GM19238 (cell line): ENCODE measurements around the gene USP32.
"Not testable (repeated sequence)": the region's sequence is repeated elsewhere in the genome, so short reads cannot be mapped to it uniquely, and the experiment has no call there.

Source experiments
- DNase-seq: peaks from one replicate; pipeline ENCODE4 v3.0.0; 2011; ENCODE audit warnings: low spot score; ENCODE audit not compliant: insufficient read length

USP32 gene

DNA sequence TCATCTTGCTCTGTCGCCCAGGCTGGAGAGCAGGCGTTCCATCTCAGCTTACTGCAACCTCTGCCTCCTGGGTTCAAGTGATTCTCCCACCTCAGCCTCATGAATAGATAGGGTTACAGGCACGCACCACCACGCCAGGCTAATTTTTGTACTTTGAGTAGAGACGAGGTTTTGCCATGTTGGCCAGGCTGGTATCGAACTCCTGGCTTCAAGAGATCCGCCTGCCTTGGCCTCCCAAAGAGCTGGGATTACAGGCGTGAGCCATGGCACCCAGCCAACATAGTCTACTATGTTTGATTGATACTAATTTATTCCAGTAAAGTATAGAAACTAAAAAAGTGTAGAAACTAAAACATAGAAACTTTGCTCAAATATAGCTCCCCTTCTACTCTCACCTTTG, 147.3 kb downstream of the USP32 start:
- DNase-seq, result no peak

- no peak for DNase-seq
Measured at GRCh38 chr17:60240290-60240689, 151.6 kb downstream of the USP32 start.

DNA sequence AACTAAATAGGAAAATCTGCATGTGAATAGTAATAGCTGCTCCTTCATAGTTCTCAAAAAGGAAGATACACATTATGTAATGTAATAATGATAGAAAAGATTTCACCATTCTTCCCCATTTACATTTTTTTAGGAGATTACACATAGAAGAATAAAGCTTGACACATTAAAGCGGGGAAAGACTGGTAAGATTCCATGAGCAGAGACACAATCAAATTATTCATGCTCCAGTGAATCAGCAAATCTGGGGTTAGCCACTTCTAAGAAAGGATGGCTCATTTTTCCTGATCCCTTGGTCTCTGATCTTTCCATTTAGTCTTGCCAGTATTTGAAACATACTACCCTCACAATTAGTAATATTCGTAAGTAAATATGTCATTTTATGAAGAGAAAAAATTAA, 160.2 kb downstream of the USP32 start:
- DNase-seq, result no peak

DNA sequence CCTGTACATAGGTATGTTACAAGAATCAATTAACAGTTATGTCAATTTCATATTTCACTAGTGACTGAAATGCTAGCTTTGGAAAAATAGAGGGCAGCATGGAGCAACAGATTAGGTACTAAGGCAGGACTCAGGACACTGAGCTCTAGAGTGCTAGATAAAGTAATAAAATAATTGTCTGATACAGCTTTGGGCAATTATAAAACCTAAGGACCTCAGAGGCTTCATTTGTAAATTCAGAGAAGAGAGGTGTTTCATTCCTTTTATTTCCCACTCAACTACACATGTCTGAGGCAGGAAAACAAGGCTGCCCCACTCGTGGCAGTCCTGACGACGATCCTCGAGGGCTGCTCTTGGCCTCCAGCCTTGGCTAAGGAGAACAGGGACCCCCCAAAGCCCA, 160.7 kb downstream of the USP32 start:
- no peak for DNase-seq

GRCh38 chr17:60230358-60230757, 161.6 kb downstream of the USP32 start:
- DNase-seq, result no peak

DNA sequence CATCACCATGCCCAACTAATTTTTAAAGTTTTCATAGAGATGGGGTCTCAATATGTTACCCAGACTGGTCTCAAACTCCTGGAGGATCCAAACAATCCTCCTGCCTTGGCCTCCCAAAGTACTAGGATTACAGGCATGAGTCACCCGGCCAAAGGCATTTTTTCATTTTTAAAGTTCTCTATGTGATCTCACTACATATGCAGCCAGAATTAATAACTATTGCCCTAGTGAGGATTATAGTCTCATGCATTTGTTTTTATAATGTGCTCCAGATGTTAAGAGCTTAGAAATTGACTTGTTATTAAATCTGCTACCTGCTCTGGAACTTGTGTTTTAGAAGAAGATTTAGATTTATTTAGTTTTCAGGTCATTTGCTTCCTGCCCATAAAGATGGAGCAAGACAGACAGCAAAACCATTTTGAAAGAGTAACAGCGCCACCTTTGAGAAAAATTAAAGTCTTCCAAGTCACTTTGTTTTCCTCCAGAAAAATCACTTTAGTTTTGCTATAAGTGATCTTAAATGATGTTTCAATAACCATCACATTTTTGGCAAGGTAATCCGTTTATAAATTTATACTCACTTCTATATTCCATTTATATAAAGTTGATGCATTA, 162.6 kb downstream of the USP32 start:
- DNase-seq, result no peak

DNA sequence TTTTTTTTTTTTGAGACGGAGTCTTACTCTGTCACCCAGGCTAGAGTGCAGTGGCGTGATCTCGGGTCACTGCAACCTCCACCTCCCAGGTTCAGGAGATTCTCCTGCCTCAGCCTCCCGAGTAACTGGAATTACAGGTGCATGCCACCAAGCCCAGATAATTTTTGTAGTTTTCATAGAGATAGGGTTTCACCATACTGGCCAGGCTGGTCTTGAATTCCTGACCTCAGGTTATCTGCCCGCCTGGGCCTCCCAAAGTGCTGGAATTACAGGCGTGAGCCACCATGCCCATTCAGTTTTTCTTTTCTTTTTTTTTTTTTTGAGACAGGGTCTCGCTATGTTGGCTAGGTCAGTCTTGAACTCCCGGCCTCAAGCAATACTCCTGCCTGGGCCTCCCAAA, 164.7 kb downstream of the USP32 start:
- DNase-seq, result not testable (repeated sequence)

GRCh38 chr17:60224064-60224463, 167.9 kb downstream of the USP32 start:
- no peak for DNase-seq

DNA sequence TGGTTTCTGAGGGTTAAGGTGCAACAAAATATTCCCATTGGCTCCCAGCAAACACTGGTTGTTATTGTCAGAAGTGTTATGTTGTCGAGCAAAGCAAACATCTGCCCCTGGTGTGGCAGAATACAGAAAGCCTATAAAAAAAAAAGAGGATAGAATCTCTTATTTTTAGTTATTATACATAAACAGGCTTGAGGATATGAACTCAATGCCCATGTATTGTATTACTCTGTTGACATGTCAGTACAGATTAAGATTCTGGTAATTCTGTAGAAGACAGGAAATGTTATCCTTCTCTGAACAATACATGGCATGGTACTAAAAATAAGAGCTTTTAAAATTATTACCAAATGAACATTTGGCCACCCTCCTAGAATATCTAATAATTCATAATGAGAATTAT, 168.5 kb downstream of the USP32 start:
- no peak for DNase-seq

- not testable (repeated sequence) for DNase-seq
Measured at GRCh38 chr17:60218774-60219173, 173.2 kb downstream of the USP32 start.

GRCh38 chr17:60215895-60216294, 176.0 kb downstream of the USP32 start:
- DNase-seq, result not testable (repeated sequence)

GRCh38 chr17:60211282-60211681, 180.7 kb downstream of the USP32 start:
- DNase-seq, result not testable (repeated sequence)

DNA sequence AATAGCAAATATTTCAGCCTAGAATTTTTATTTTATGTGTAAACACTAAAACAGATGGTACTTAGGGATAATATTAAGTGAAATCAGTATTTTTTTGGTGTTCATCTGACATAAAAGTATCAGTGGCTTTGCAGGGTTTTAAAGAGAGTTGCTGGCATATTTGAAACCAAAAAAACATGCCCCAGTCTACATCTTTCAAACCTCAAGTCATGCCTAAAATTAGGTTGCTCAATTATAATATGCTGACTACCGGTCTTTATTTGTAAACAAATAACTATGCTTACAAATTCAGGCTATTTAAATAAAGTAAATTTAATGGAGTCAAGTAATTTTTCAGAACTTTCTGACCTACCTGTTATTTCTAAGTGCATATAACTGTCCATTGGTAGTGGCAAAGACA, 183.6 kb downstream of the USP32 start:
- not testable (repeated sequence) for DNase-seq

GRCh38 chr17:60205782-60206181, 186.2 kb downstream of the USP32 start:
- not testable (repeated sequence) for DNase-seq

- not testable (repeated sequence) for DNase-seq
Measured at GRCh38 chr17:60198630-60199029, 193.3 kb downstream of the USP32 start.

GRCh38 chr17:60194141-60194540, 197.8 kb downstream of the USP32 start:
- not testable (repeated sequence) for DNase-seq

DNA sequence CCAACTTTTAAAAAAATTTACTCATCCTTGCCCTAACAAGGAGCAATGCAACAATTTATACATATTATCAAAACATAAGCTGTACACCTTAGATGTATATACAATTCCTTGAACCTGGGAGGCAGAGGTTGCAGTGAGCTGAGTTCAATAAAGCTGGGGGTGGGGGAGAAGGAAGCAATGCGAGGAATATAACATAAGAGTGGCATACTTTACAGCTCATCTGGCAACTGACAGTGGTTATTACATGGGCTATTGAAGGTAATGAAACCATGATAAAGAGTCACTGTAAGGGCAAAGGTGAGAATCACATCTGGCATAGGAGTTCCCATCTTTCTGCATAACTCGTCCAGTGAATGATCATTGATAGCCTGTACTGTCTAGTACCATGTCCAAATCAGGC, 198.5 kb downstream of the USP32 start:
- no peak for DNase-seq

DNA sequence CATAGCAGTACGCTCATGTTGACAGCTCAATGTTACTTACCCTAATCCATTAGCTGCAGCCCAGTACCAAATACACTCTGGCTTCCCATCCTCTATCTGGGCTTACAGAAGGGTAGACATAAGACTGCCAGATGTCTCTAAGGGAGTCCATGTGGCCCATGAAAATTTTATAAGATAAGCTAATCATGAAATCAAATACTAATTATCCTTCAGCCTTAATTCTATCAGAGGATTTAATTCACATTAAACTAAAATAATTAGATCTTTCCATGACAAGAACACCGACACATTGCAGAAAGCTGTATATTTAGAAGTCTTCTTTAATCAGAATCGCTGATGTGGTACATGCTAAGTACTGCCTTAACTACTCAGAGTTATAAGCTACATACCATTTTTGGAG, 198.9 kb downstream of the USP32 start:
- not testable (repeated sequence) for DNase-seq

DNA sequence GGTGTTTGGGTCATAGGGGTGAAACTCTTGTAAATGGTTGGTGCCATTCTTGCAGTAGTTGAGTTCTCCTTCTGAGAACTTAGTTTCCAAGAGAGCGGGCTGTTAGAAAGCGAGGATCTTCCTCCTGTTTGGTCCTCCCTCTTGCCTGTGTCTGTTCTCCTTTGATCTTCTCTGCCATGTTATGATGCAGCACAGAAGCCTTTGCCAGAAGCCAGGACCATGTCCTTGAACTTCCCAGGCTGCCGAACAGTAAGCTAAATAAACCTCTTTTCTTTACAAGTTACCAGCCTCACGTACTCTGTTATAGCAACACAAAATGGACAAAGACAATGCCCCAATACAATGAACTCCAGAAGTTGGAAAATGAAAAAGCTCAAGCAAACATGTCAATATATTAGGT, 201.9 kb downstream of the USP32 start:
- not testable (repeated sequence) for DNase-seq

GRCh38 chr17:60188759-60189158, 203.2 kb downstream of the USP32 start:
- DNase-seq, result no peak

DNA sequence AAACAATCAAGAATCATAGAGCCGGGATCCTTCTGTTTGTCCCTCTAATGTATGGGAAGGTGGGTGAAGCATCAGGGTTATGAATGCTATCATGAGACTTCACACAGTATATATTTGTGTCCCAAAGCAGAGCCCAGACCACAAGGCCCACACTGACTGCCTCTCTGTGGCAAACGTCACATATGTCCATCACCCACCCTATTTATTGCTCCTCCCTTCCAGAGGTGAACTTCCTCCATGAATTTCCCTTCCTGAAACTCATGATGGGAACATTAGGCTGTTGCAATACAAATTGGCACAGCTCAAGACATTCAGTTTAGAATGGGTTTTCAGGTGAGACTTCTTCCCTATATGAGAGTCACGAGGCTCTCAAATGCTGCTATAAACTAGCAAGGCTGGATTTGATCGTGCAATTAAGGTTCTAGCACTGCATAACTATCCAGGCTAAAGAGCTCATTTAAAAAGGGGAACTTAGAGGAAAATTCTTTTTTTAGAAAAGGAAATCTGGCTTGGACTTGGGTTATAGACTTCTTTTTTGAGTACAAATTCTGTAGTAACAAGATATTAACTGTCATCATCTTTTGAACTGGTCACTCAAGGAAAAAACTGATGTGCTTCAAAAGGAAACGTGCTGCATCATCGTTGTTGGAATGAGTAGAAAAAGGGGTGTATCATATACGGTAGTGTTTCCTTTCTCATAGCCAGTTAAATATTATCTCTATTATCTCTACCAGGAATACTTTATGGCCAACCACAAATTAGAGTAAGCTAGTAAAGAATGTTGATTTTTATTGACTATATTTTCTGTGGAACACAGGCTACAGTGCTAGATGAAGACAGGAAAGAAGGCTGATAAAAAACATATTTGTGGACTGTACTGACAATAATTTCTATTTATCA, 204.8 kb downstream of the USP32 start:
- not testable (repeated sequence) for DNase-seq

- DNase-seq, result not testable (repeated sequence)
Measured at GRCh38 chr17:60186372-60186771, 205.6 kb downstream of the USP32 start.

- DNase-seq, result not testable (repeated sequence)
Measured at GRCh38 chr17:60180380-60180779, 211.6 kb downstream of the USP32 start.
